ENCODE measurements around the gene CASR. TPM values are rescaled to one million over a fixed set of nuclear protein-coding genes. Genes with fewer than 3 reads are reported as not detected.

CASR gene
- total RNA-seq, 1 experiment from 2014 or later = 0.02 TPM

DNA sequence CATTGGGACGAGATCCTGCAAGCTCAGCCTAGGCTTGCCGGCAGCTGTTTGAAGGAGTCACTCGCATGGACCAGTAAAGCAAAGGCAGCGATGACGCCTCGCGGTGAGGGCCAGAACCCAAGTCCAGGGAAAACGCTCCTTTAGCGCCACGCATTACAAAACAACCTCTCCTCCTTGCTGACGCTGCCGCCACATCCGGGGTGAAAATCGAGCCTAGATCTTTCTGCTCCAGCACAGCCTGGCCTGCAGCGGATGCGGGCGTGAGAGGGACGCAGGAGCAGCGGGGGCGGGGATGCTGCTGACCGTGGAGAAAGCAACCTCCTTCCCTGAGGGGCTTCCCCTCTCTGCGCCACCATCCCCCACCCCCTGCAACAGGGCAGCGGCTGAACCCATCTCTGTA is 46.7 kb downstream of the CASR start:
- Histone ChIP-seq H3K14ac (ENCODE audit: insufficient read depth, low read length) (peak overlapping the region; percentile 56; the same call in 1 of the 2 replicates), H3K4me1 (ENCODE audit: insufficient read depth, low read length) (no peaks in the 10 kb centered on the region; the same call in 1 of the 2 replicates), H2BK120ac (ENCODE audit: low read depth, low read length, poor library complexity, severe bottlenecking) (no peak overlapping the region), H3K23ac (ENCODE audit: insufficient read length, low read depth, low read length) (no peak overlapping the region), H3K79me1 (ENCODE audit: insufficient read depth, low read depth, low read length, poor library complexity, severe bottlenecking) (no peaks in the 10 kb centered on the region), H2BK5ac (ENCODE audit: insufficient read length, low read length) (no peak overlapping the region), H4K20me1 (ENCODE audit: control insufficient read depth, insufficient read depth, insufficient read length) (no peaks in the 10 kb centered on the region), H2BK15ac (ENCODE audit: low read depth, low read length) (no peak overlapping the region), H3T11ph (ENCODE audit: low read length) (no peak overlapping the region), H3K27ac (ENCODE audit: insufficient read length, low read depth, low read length) (no peak overlapping the region), H4K8ac (replicated peaks; ENCODE audit: insufficient read length, low read depth, low read length) (no peak overlapping the region), H3K56ac (ENCODE audit: insufficient read length, low read depth, low read length) (no peak overlapping the region), H3K4me2 (ENCODE audit: insufficient read depth, insufficient read length, low read length) (no peak overlapping the region), H3K79me2 (ENCODE audit: insufficient read depth, low read length) (no peaks in the 10 kb centered on the region), H3K27me3 (ENCODE audit: insufficient read depth, low read length) (no peaks in the 10 kb centered on the region), H3K18ac (ENCODE audit: insufficient read length, low read depth, low read length) (no peak overlapping the region), H2BK20ac (ENCODE audit: low read depth, low read length, poor library complexity, severe bottlenecking) (no peak overlapping the region), H2BK12ac (ENCODE audit: insufficient read length, low read depth, low read length) (no peak overlapping the region), H2AK5ac (ENCODE audit: insufficient read length, low read length) (no peak overlapping the region), H2AFZ (ENCODE audit: low read length) (no peak overlapping the region), H4K91ac (ENCODE audit: insufficient read length, low read depth, low read length) (no peak overlapping the region), H3K23me2 (ENCODE audit: insufficient read length, low read depth, low read length, poor library complexity, severe bottlenecking) (no peaks in the 10 kb centered on the region), H4K5ac (ENCODE audit: insufficient read length, low read depth, low read length) (peak overlapping the region; percentile 36), H3K9ac (ENCODE audit: extremely low read depth, insufficient read length, low read length) (no peak overlapping the region), H3K9me3 (ENCODE audit: control insufficient read depth, low read depth, low read length) (no peaks in the 10 kb centered on the region), H3K4ac (ENCODE audit: low read depth, low read length) (no peak overlapping the region)
- peaks cover 0 to 5% of the 10 kb centered on the region in 2 experiments; a peak in 2 of 4 replicates for H3K4me1 Mint-ChIP-seq
- no peak overlapping the region for H3K4me3 Mint-ChIP-seq
- H3K36me3 Mint-ChIP-seq (ENCODE audit: insufficient read depth in 1 of 3, low read depth in 3 of 3) = no peaks in the 10 kb centered on the region
- peaks cover 3 to 4% of the 10 kb centered on the region in 2 experiments; a peak in 3 of 5 replicates for H3K9me3 Mint-ChIP-seq
- TF ChIP-seq, protein P1, sequence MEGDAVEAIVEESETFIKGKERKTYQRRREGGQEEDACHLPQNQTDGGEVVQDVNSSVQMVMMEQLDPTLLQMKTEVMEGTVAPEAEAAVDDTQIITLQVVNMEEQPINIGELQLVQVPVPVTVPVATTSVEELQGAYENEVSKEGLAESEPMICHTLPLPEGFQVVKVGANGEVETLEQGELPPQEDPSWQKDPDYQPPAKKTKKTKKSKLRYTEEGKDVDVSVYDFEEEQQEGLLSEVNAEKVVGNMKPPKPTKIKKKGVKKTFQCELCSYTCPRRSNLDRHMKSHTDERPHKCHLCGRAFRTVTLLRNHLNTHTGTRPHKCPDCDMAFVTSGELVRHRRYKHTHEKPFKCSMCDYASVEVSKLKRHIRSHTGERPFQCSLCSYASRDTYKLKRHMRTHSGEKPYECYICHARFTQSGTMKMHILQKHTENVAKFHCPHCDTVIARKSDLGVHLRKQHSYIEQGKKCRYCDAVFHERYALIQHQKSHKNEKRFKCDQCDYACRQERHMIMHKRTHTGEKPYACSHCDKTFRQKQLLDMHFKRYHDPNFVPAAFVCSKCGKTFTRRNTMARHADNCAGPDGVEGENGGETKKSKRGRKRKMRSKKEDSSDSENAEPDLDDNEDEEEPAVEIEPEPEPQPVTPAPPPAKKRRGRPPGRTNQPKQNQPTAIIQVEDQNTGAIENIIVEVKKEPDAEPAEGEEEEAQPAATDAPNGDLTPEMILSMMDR (conservative IDR thresholded peaks at IDR 0.05) = no peak
- no peak for DNase-seq
- H3K27me3 Mint-ChIP-seq (ENCODE audit: low read depth) = peaks cover 3% of the 10 kb centered on the region; the same call in 1 of the 2 replicates
- WGBS (ENCODE audit: extremely low coverage, insufficient read length, low lambda C conversion rate) = no CpG with 5 or more reads among the region's 23 CpGs
- 0 out of 7 replicates have a peak overlapping the region, but pooled peaks of 1 of the 3 experiments have one; percentile 35 for H3K27ac Mint-ChIP-seq
